T-helper 1 cell (primary cell): ENCODE results near the gene ALB.

ENCODE experiments used
- DNase-seq, 5 donors: peaks; one replicate each; pipeline ENCODE4 v3.0.0-alpha.2; 2012 to 2020

ALB gene

DNA sequence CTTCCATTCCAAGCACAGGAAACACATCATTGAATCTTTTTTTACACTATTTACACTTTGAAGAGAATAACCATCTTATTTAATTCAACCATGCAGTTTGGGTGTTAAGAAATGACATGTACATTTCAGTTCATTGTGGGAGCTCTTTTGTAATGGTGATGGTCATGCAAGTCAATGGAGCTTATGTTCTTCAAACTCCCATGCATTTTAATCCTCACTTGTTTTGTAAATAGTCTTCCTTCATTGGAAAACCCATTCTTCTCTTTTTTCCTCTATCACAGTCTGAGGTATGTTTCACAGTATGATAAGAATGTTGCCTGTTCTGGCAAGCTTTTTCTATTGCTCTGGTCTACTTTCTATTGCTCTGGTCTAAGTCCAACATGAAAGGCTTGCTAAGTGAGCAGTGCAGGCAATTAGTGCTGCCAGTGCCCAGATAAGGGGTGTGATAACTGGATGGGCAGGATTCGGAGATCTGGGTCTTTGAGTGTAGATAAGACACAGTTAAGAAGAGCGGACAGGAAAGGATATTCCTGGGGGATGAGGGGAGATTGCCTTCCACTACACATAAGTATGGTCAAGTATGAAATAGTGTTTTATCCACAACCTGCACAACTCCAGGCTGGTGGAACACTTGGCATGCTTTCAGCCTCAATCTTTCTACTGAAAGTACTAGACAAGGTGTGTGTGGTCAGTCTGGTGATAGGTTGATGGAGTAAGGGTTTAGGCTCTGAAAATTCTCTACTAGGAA is 49.0 kb downstream of the ALB start:
- DNase-seq, result no peak

- no peak for DNase-seq
Measured at GRCh38 chr4:73453701-73454005, 49.6 kb downstream of the ALB start.

GRCh38 chr4:73454920-73455319 is 50.8 kb downstream of the ALB start:
- DNase-seq, result no peak

DNA sequence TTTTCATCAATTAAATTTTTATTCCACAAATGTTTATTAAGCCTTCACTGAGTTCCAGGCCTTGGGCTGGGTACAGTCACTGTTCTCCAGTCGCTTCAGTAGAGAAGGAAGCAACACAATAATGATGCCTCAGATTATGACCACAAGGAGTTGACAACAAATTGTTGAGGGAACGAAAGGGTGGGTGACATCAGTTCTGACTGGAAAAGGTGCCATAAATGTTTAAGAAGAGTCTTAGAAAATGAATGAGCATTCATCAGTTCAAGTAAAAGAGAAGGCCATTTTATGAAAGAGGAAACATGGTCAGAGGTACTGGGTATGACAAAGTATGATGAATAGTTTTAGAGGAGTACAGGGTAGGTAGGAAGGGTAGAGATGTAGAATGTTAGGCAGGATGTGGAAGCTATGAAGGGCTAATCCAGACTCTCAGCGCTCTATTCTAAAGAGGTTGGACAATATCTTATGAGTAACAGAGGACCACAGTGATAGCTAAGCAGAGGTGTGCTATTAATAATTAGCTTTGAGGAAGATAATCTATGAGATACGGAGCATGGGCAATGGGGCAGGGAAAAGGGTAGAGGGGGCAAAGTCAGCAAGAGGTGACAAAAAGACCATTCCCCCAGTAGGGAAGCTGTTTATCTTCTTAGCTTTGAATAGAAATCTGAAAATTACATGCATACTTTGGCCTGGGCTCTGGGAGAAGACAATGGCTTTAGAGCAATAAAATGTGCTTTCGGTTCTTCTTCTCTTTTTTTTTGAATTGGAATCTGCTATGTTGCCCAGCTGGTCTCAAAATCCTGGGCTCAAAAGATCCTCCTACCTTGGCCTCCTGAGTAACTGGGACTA is 52.3 kb downstream of the ALB start:
- no peak for DNase-seq

DNA sequence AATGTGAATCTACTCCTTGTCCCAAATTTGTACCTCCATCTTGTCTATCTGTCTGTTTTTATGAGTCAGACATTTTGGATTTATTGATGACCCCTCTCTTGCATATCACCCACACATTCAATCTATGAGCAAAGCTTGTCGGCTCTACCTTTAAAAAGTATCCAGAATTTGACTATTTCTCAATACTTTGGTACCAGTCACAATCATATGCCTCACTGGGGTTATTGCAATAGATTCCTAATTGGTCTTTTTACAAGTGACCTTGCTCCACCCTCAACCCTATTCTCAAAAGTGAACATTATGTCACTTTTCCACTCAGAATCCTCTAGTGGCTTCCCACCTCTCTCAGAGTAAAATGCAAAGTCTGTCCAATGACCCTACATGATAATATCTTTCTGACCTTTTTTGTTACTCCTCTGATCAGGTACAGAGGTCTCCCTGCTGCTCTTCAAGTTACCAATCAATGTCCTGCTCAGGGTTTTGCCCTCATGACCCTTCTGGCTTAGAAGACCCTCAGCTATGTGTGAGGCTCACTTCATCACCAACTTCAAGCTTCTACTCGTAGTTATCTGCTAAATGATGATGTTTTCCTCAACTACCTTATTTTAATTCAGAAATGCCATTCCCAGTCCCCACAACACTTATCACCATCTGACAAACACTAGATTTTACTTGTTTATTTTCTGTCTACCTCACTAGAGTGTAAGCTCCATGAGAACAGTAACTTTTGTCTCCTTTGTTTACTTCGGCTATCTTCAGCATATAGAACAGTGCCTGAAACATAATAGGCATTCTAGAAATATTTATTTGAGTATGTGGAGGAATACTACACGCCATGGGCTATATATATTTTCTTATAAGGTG is 54.3 kb downstream of the ALB start:
- DNase-seq, result no peak

GRCh38 chr4:73459048-73459421 is 54.9 kb downstream of the ALB start:
- no peak for DNase-seq

GRCh38 chr4:73460913-73461522 is 56.9 kb downstream of the ALB start:
- DNase-seq, result no peak

DNA sequence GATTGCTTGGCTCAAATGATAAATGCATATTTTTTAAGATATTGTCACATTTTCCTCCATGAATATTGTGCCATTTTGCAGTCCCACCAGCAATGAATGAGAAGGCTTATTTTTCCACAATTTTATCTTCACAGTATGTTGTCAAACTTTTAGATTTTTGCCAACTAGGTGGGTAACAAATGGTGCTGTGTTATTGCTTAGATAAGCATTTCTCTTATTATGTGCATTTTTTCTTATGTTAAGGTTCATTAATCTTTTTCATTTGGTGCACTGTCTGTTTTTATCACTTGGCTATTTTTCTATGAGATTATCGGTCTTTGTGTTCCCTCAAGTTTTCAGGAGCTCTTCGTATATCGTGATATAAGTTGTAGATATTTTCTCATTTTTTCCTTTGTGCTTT is 64.1 kb downstream of the ALB start:
- DNase-seq, result no peak

DNA sequence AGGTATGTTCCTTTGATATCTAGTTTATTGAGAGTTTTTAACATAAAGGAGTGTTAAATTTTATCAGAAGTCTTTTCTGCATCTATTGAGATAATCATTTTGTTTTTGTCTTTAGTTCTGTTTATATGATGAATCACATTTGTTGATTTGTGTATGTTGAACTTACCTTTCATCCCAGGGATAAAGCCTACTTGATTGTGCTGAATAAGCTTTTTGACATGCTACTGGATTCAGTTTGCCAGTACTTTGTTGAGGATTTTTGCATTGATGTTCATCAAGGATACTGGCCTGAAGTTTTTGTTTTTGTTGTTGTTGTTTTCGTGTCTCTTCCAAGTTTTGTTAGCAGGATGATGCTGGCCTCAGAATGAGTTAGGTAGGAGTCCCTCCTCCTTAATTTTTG is 66.6 kb downstream of the ALB start:
- DNase-seq, result no peak
